SH-SY5Y (cell line): Measurements from ENCODE around the gene NEU4.

Experiments used
- GATA2 ChIP-seq: IDR thresholded peaks from 2 replicates; pipeline ENCODE4 v1.6.1; 2011; ENCODE audit warnings: mild to moderate bottlenecking, low read depth, low read length
- GATA3 ChIP-seq: IDR thresholded peaks from 2 replicates; pipeline ENCODE4 v1.6.1; 2011; ENCODE audit warnings: low read depth, mild to moderate bottlenecking, low read length, moderate library complexity

Gene NEU4

GRCh38 chr2:241834527-241835210, 25.7 kb downstream of the NEU4 start:
- TF ChIP-seq GATA3 = no peak
- TF ChIP-seq GATA2 = no peak

GRCh38 chr2:241835611-241836010, 26.6 kb downstream of the NEU4 start:
- TF ChIP-seq GATA2 = no peak

GRCh38 chr2:241836292-241836691, 27.3 kb downstream of the NEU4 start:
- TF ChIP-seq GATA2 (no peak), GATA3 (no peak)

GRCh38 chr2:241837197-241837965, 28.4 kb downstream of the NEU4 start:
- TF ChIP-seq GATA2 (no peak), GATA3 (no peak)

GRCh38 chr2:241841181-241842066, 32.4 kb downstream of the NEU4 start:
- TF ChIP-seq GATA2 (no peak), GATA3 (no peak)

GRCh38 chr2:241842067-241842415, 33.0 kb downstream of the NEU4 start:
- TF ChIP-seq GATA3 (no peak), GATA2 (no peak)

GRCh38 chr2:241842620-241843211, 33.7 kb downstream of the NEU4 start:
- TF ChIP-seq GATA2 (no peak), GATA3 (no peak)

GRCh38 chr2:241843321-241844065, 34.5 kb downstream of the NEU4 start:
- TF ChIP-seq GATA2 (no peak), GATA3 (no peak)

GRCh38 chr2:241844066-241844728, 35.2 kb downstream of the NEU4 start:
- TF ChIP-seq GATA2 (no peak), GATA3 (no peak)

- TF ChIP-seq GATA2 (no peak), GATA3 (no peak)
Measured at GRCh38 chr2:241844831-241845578, 36.0 kb downstream of the NEU4 start.

- TF ChIP-seq GATA2 (no peak), GATA3 (no peak)
Measured at GRCh38 chr2:241846406-241846805, 37.4 kb downstream of the NEU4 start.
